ENCODE measurements around the gene CAPN2. TPM values are rescaled to one million over a fixed set of nuclear protein-coding genes. Genes with fewer than 3 reads are reported as not detected.

Gene CAPN2
- total RNA-seq, 4 donors from 2014 or later: 193 to 505 (median 387) TPM

DNA sequence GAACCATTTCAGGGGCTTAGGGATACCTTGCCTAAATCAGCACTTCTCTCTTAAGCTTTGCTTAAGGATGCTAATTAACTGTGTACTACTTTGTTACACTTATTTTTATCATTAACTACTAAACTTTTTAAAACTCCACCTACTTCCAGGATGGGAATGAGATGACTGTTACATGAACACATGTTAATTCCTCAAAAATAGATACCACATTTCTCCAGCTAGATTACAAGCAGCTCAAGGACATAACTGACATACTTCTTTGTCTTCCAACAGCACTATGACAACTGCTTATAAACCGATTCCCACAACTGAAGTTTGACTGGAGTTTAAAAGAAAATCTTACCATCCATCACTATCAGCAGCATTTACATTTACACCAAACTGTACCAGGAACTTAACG lies 79.7 kb downstream of the CAPN2 start:
- intact Hi-C loops (cut with DNase I; ENCODE audit: low total_unique reads): no loop called here
- TF ChIP-seq POLR2AphosphoS5 (IDR thresholded peaks at IDR 0.05) (no peak), POLR2A (IDR thresholded peaks at IDR 0.05) (no peak), EP300 (IDR thresholded peaks at IDR 0.05; ENCODE audit: low read depth) (no peak)
- TF ChIP-seq, protein P1, sequence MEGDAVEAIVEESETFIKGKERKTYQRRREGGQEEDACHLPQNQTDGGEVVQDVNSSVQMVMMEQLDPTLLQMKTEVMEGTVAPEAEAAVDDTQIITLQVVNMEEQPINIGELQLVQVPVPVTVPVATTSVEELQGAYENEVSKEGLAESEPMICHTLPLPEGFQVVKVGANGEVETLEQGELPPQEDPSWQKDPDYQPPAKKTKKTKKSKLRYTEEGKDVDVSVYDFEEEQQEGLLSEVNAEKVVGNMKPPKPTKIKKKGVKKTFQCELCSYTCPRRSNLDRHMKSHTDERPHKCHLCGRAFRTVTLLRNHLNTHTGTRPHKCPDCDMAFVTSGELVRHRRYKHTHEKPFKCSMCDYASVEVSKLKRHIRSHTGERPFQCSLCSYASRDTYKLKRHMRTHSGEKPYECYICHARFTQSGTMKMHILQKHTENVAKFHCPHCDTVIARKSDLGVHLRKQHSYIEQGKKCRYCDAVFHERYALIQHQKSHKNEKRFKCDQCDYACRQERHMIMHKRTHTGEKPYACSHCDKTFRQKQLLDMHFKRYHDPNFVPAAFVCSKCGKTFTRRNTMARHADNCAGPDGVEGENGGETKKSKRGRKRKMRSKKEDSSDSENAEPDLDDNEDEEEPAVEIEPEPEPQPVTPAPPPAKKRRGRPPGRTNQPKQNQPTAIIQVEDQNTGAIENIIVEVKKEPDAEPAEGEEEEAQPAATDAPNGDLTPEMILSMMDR (IDR thresholded peaks at IDR 0.05): no peak
- DNase-seq: no peak
- H3K4me1 ChIP-seq: no peaks in the 10 kb centered on the region
- no peak overlapping the region for H3K27ac ChIP-seq
- no peaks in the 10 kb centered on the region for H3K27me3 ChIP-seq
- in situ Hi-C loops (cut with MboI; ENCODE audit: low pct_ligation_motif_present in 1 of 4, low pct_unique_long_range_greater_than_20kb in 1 of 4, low sequenced_read_pairs in 3 of 4): no loop called here
- peaks cover 0 to 37% (median 11%) of the 10 kb centered on the region in 4 donors for H3K36me3 ChIP-seq
- no peaks in the 10 kb centered on the region for H3K9me3 ChIP-seq
- WGBS, 2 donors (ENCODE audit: low coverage in 1 of 2): 77 to 78% methylated on average over 2 of the region's 2 CpGs
- no peak overlapping the region for H3K4me3 ChIP-seq

DNA sequence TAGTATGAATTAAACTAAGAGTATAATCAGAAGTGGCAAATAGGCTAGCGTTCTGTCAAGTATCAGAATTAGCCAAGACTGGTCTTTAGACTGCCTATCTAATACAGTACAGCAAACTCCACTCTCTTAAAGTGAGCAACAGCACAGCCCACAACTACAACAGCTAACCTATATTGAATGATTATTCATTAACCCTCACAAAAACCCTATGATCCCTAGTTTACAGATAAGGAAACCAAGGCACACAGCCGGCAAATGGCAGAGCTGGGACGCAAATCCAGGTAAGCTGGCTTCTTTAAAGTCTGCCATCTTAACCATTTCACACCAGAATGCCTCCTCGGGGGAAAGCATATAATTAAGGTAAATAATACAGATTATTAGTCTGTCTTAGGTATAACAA lies 81.4 kb downstream of the CAPN2 start:
- intact Hi-C loops (cut with DNase I; ENCODE audit: low total_unique reads): no loop called here

DNA sequence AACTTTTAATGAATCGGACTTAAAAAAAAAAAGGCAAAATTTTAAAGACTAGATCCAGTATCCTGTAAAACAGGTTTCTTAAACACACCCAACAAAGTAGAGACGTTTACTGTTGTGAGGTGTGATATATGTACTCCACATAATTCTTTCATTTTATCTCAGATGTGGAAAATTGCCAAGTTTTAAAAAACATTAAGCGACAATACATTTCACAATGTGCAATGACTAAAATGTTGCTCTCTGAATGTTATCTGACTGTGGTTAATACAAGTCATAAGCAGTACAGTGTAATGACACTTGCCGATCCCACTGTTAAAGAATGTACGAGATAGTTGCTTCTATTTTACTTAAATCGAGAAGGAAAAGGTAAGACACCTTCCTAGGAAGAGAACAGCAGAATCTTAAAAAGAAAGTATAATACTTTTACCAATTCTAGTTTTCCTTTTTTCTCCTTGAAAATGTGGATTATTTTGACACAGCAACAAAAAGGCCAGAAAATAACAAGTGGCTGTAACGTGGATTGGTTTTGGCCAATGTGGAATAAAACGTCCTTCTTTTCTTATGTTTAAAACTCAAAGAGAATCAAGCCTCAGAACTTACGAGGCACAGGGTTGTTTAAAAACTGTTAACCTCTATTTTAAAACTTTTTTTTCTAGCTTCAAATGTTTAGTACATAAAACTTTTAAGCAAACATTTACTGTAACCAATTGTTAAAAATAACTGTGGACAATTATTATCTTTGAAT lies 82.0 kb downstream of the CAPN2 start:
- Histone ChIP-seq H3K4me3 (no peak overlapping the region), H3K9me3 (no peaks in the 10 kb centered on the region), H3K27me3 (no peaks in the 10 kb centered on the region), H3K27ac (no peak overlapping the region), H3K36me3 (peaks cover 0 to 50% (median 23%) of the 10 kb centered on the region in 4 donors), H3K4me1 (no peaks in the 10 kb centered on the region)
- DNase-seq: no peak
- in situ Hi-C loops (cut with MboI; ENCODE audit: low pct_ligation_motif_present in 1 of 4, low pct_unique_long_range_greater_than_20kb in 1 of 4, low sequenced_read_pairs in 3 of 4): no loop called here
- TF ChIP-seq POLR2A (IDR thresholded peaks at IDR 0.05): no peak
- TF ChIP-seq, protein P1 (IDR thresholded peaks at IDR 0.05): no peak
- TF ChIP-seq POLR2AphosphoS5 (IDR thresholded peaks at IDR 0.05): no peak
- no peak for TF ChIP-seq EP300 (IDR thresholded peaks at IDR 0.05; ENCODE audit: low read depth)
- 84 to 90% methylated on average over 9 of the region's 9 CpGs for WGBS, 2 donors (ENCODE audit: low coverage in 1 of 2)
- intact Hi-C loops (cut with DNase I; ENCODE audit: low total_unique reads): no loop called here

More for the DNA sequence above, 81.4 kb downstream of the CAPN2 start:
- Histone ChIP-seq H3K4me1 (no peaks in the 10 kb centered on the region), H3K9me3 (no peaks in the 10 kb centered on the region), H3K27me3 (no peaks in the 10 kb centered on the region), H3K4me3 (no peak overlapping the region), H3K36me3 (peaks cover 0 to 47% (median 20%) of the 10 kb centered on the region in 4 donors), H3K27ac (no peak overlapping the region)
- 89 to 94% methylated on average over 4 of the region's 4 CpGs for WGBS, 2 donors (ENCODE audit: low coverage in 1 of 2)
- DNase-seq: no peak
- in situ Hi-C loops (cut with MboI; ENCODE audit: low pct_ligation_motif_present in 1 of 4, low pct_unique_long_range_greater_than_20kb in 1 of 4, low sequenced_read_pairs in 3 of 4): no loop called here
- TF ChIP-seq POLR2AphosphoS5 (IDR thresholded peaks at IDR 0.05) (no peak), EP300 (IDR thresholded peaks at IDR 0.05; ENCODE audit: low read depth) (no peak), POLR2A (IDR thresholded peaks at IDR 0.05) (no peak)
- TF ChIP-seq, protein P1 (IDR thresholded peaks at IDR 0.05): no peak

DNA sequence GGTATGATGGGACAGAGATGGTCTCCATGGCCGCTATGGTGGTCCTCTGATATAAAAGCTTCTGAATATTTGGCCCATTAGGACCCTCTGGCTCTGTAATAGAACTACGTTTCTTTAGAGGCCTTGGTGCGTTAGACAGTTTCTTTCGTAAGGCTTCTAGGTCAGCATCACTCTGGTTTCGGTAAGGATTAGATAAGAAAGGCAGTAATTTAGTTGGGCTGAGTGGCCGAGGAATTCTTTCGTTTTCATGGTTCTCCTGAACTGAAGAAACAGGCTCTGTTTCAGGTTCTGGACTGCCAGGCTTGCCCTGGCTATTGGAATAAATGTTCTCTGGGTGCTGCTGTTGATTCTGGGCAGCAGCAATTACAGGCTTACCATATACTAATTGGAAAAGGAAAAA lies 83.9 kb downstream of the CAPN2 start:
- in situ Hi-C loops (cut with MboI; ENCODE audit: low pct_ligation_motif_present in 1 of 4, low pct_unique_long_range_greater_than_20kb in 1 of 4, low sequenced_read_pairs in 3 of 4): no loop called here
- Histone ChIP-seq H3K9me3 (no peaks in the 10 kb centered on the region), H3K27ac (no peak overlapping the region), H3K27me3 (no peaks in the 10 kb centered on the region), H3K4me3 (no peak overlapping the region), H3K4me1 (no peaks in the 10 kb centered on the region), H3K36me3 (peaks cover 0 to 65% (median 31%) of the 10 kb centered on the region in 4 donors)
- no peak for DNase-seq
- no peak for TF ChIP-seq EP300 (IDR thresholded peaks at IDR 0.05; ENCODE audit: low read depth)
- TF ChIP-seq, protein P1 (IDR thresholded peaks at IDR 0.05): no peak
- no peak for TF ChIP-seq POLR2AphosphoS5 (IDR thresholded peaks at IDR 0.05)
- TF ChIP-seq POLR2A (IDR thresholded peaks at IDR 0.05): no peak
- WGBS, 2 donors (ENCODE audit: low coverage in 1 of 2): 97 to 98% methylated on average over 3 to 7 of the region's 7 CpGs
- intact Hi-C loops (cut with DNase I; ENCODE audit: low total_unique reads): no loop called here
